Kidney (tissue), 14 donors: ENCODE measurements around the gene AHR. TPM values are rescaled to one million over a fixed set of nuclear protein-coding genes. Genes with fewer than 3 reads are reported as not detected.

Experiments
- DNase-seq, 5 donors: peaks; one replicate each; pipeline ENCODE4 v3.0.0-alpha.2; 2013 to 2020
- FAIRE-seq: peaks from 2 replicates; lab custom pipeline; 2012; peaks lifted over from hg19 to GRCh38; lab: Jason Lieb, UNC
- H3K27ac ChIP-seq, 2 donors: one replicate each; pipeline ENCODE4 v1.7.0; 2013; ENCODE audit warnings: low read depth in 2 of 2, low read length in 2 of 2, inconsistent platforms in 1 of 2
- H3K27me3 ChIP-seq: one replicate; pipeline ENCODE4 v1.7.1; 2013; ENCODE audit warnings: low read length, inconsistent platforms; ENCODE audit not compliant: control insufficient read depth, insufficient read depth
- H3K36me3 ChIP-seq, 3 donors: one replicate each; pipeline versions ENCODE4 v1.7.0 to v1.7.1; 2013; ENCODE audit warnings: low read length in 3 of 3, control low read depth in 1 of 3, inconsistent platforms in 1 of 3; ENCODE audit not compliant: insufficient read depth in 3 of 3, control insufficient read depth in 2 of 3
- H3K4me1 ChIP-seq, 3 donors: one replicate each; pipeline versions ENCODE4 v1.7.0 to v1.7.1; 2013; ENCODE audit warnings: low read length in 3 of 3, inconsistent platforms in 1 of 3, low read depth in 1 of 3; ENCODE audit not compliant: control insufficient read depth in 2 of 3, insufficient read depth in 2 of 3
- H3K4me3 ChIP-seq, 3 donors: one replicate each; pipeline versions ENCODE4 v1.7.0 to v1.8.1; 2013; ENCODE audit warnings: low read length in 3 of 3, control low read depth in 1 of 3, inconsistent platforms in 1 of 3
- H3K9ac ChIP-seq, 3 donors: one replicate each; pipeline versions ENCODE4 v1.7.0 to v1.7.1; 2013; ENCODE audit warnings: low read length in 3 of 3, control low read depth in 1 of 3, inconsistent platforms in 1 of 3
- H3K9me3 ChIP-seq, 3 donors: one replicate each; pipeline versions ENCODE4 v1.7.0 to v1.7.1; 2013; ENCODE audit warnings: low read length in 3 of 3, control low read depth in 1 of 3, inconsistent platforms in 1 of 3; ENCODE audit not compliant: control insufficient read depth in 2 of 3, insufficient read depth in 1 of 3
- CTCF ChIP-seq: IDR thresholded peaks from 3 replicates; pipeline ENCODE4 v1.5.1; 2012; ENCODE audit warnings: mild to moderate bottlenecking, moderate library complexity, borderline replicate concordance; ENCODE audit not compliant: insufficient read depth; ENCODE audit errors: extremely low read depth
- intact Hi-C: fragments of 100-400 bp; cut with DNase I; formaldehyde crosslinking; loops from one replicate; pipeline ENCODE4 v1.11.1; 2022
- polyA plus RNA-seq: library from polyadenylated mRNA; stranded (reverse); fragments of 350-450 nt; fragmentation: Illumina TruSeq; extraction: RNeasy Lipid Tissue Mini Kit (QIAGEN cat#74804); gene quantifications from one replicate; pipeline ENCODE4 v1.2.3, GENCODE V29; 2014; ENCODE audit warnings: low read depth, low replicate concordance; ENCODE audit not compliant: insufficient read depth
- total RNA-seq: library from RNA; stranded (reverse); fragmentation: NEBNext Ultra II Directional; extraction: Animal tissue kit (Norgen Biotek cat#: 25700); gene quantifications from one replicate; pipeline ENCODE4 v1.2.1, GENCODE V29; 2021
- donor health status: control.
- donor health status: control.
- donor health status: control.
- donor health status: control.
- donor health status: control.
- donor health status: DM: yes; HTN: yes; CAD: no.
- donor health status: Normal renal cell carcinoma (clear cell type).

Gene AHR
- total and polyA plus RNA-seq, 2 donors from 2014 or later, result 3.0 to 101 TPM

DNA sequence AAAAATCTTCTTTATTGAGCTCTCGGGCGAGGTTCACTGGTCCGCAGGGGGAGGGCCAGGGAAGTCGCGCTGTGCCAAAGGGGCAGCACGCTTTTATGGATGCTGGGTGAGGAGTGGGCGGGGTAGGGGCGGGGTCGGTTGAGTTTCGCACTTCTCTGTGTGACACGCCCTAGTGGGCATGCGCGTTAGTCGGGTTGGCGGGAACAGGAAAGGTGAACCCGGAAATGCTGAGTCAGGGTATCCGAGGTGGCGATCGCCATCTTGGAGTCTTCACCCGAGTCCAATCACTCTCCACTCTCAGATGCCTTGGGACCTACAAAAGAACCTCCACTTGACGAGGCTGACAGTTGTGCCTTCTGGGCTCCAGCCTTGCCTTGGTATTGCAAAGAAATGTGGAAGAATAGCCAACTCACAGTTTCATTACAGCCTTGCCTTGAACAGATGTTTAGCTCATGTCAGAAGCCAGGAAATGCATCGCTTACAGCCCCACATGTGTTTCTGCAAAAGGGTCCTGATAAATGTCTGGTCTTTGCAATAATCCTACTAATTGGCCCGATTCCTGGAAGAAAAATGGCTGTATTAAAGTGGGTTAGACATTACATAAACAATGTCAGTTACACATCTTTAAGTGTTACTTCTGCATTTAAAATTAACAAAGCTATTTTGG, 64.1 kb downstream of the AHR start:
- Histone ChIP-seq H3K36me3 (no peaks in the 10 kb centered on the region), H3K9ac (no peak overlapping the region), H3K4me1 (no peaks in the 10 kb centered on the region), H3K27me3 (no peaks in the 10 kb centered on the region), H3K9me3 (no peaks in the 10 kb centered on the region), H3K4me3 (no peak overlapping the region), H3K27ac (no peak overlapping the region)
- DNase-seq (peak in 1 of 5 donors; percentile 30), FAIRE-seq (no peak)
- intact Hi-C loops, result no loop called here
- no peak for TF ChIP-seq CTCF

DNA sequence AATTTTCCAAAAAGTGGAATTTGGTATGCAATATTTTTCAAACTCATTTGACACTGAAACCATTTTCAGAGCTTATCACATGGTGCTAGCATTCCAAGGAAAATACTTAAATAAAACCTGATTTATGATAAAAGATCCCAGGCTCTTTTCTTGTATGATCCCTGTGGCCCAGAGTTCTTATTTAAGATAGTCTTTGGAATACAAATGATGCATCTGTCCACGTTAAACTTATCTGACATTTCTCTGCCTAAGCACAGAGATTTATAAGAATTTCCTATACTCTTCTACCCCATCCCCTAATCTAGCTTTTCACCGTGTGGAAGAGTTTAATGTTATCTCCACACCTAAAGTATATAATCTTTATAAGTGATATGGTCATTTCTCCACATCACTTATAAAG, 66.2 kb downstream of the AHR start:
- H3K9me3 ChIP-seq, result no peaks in the 10 kb centered on the region
- no peak overlapping the region for H3K4me3 ChIP-seq
- no peaks in the 10 kb centered on the region for H3K4me1 ChIP-seq
- no peaks in the 10 kb centered on the region for H3K27me3 ChIP-seq
- no peak overlapping the region for H3K27ac ChIP-seq
- H3K9ac ChIP-seq, result no peak overlapping the region
- no peaks in the 10 kb centered on the region for H3K36me3 ChIP-seq
- FAIRE-seq, result no peak
- intact Hi-C loops, result no loop called here
- no peak for TF ChIP-seq CTCF
- DNase-seq, result no peak

DNA sequence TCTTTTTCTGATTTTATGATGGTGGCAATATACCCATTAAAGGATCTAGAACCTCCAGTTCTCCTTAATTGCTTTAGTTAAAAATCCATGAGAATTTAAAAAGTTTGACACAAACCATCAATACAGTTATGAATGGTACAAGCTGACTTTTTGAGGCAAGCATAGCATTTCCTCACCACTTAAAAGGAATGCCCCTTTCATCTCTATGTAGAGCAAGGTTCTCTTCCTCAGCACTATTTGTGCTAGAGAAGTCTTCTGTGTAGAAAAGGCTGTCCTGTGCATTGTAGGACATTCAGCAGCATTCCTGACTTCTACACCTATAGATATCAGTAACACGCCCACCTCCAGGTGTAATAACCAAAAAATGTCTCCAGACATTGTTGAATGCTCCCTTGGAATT, 67.3 kb downstream of the AHR start:
- H3K36me3 ChIP-seq, result no peaks in the 10 kb centered on the region
- no peak for DNase-seq
- intact Hi-C loops, result no loop called here
- H3K9ac ChIP-seq, result no peak overlapping the region
- H3K9me3 ChIP-seq, result no peaks in the 10 kb centered on the region
- H3K27me3 ChIP-seq, result no peaks in the 10 kb centered on the region
- no peak overlapping the region for H3K27ac ChIP-seq
- H3K4me3 ChIP-seq, result no peak overlapping the region
- H3K4me1 ChIP-seq, result no peaks in the 10 kb centered on the region
- TF ChIP-seq CTCF, result no peak
- FAIRE-seq, result no peak

- Histone ChIP-seq H3K9ac (no peak overlapping the region), H3K27me3 (no peaks in the 10 kb centered on the region), H3K4me1 (no peaks in the 10 kb centered on the region), H3K27ac (no peak overlapping the region), H3K9me3 (no peaks in the 10 kb centered on the region), H3K36me3 (no peaks in the 10 kb centered on the region), H3K4me3 (no peak overlapping the region)
- DNase-seq (no peak), FAIRE-seq (no peak)
- no peak for TF ChIP-seq CTCF
- intact Hi-C loops, result no loop called here
Measured at GRCh38 chr7:17367502-17367901, 69.0 kb downstream of the AHR start.
